Measurements from ENCODE around the gene MARCKSL1. TPM values are rescaled to one million over a fixed set of nuclear protein-coding genes. Genes with fewer than 3 reads are reported as not detected.

The MARCKSL1 gene
- total RNA-seq, 1 experiment from 2014 or later: 91.5 TPM

- Histone ChIP-seq H3K27ac (no peak overlapping the region), H3K79me2 (ENCODE audit: low read depth) (no peaks in the 10 kb centered on the region), H3K9me3 (ENCODE audit: insufficient read depth, low read depth) (no peaks in the 10 kb centered on the region), H3K36me3 (ENCODE audit: low read depth) (peaks cover 27% of the 10 kb centered on the region; the same call in 1 of the 2 replicates), H3K4me1 (replicated peaks; ENCODE audit: insufficient read depth) (no peaks in the 10 kb centered on the region), H3K9me2 (ENCODE audit: insufficient read depth) (no peaks in the 10 kb centered on the region), H4K20me1 (ENCODE audit: insufficient read depth) (peaks cover 5% of the 10 kb centered on the region; the same call in 1 of the 2 replicates), H2AFZ (no peak overlapping the region), H3K4me2 (no peak overlapping the region), H3F3A (ENCODE audit: insufficient read depth, low read depth) (peaks cover 19% of the 10 kb centered on the region), H3K27me3 (ENCODE audit: insufficient read depth, low read depth) (no peaks in the 10 kb centered on the region), H3K4me3 (no peak overlapping the region)
- no peak for TF ChIP-seq CTCF (conservative IDR thresholded peaks at IDR 0.05)
- TF ChIP-seq EZH2 (IDR thresholded peaks at IDR 0.05; ENCODE audit: low read depth): no peak
- BruUV-seq (replicated peaks): no TSS peak
- POLR2A ChIA-PET (ENCODE audit: unreplicated experiment): no interaction called here
- intact Hi-C loops (cut with micrococcal nuclease; ENCODE audit: unreplicated experiment): no loop called here
- no peak for DNase-seq
- CTCF ChIA-PET: interaction anchor here (0.5 kb wide), 1 partner anchor 22 kb away, joined by 3 read pairs; no protein-coding TSS in a partner anchor
These were observed 32.0 kb upstream of the MARCKSL1 start for GRCh38 chr1:32367912-32368635.

- no peak overlapping the region for H2AFZ ChIP-seq
- peaks cover 18% of the 10 kb centered on the region; the same call in 1 of the 2 replicates for H3K36me3 ChIP-seq (ENCODE audit: low read depth)
- no peak overlapping the region for H3K27ac ChIP-seq
- no peaks in the 10 kb centered on the region for H3K9me3 ChIP-seq (ENCODE audit: insufficient read depth, low read depth)
- no peaks in the 10 kb centered on the region for H3K27me3 ChIP-seq (ENCODE audit: insufficient read depth, low read depth)
- H3K4me3 ChIP-seq: no peak overlapping the region
- ChIA-PET POLR2A (ENCODE audit: unreplicated experiment) (interaction anchor here (0.8 kb wide), 1 partner anchor 168 kb away, joined by 5 read pairs; no protein-coding TSS in a partner anchor), CTCF (no interaction called here)
- TF ChIP-seq EZH2 (IDR thresholded peaks at IDR 0.05; ENCODE audit: low read depth) (no peak), CTCF (conservative IDR thresholded peaks at IDR 0.05) (no peak)
- BruUV-seq (replicated peaks): no TSS peak
- no peak overlapping the region for H3K4me2 ChIP-seq
- peaks cover 21% of the 10 kb centered on the region; the same call in 1 of the 2 replicates for H3F3A ChIP-seq (ENCODE audit: insufficient read depth, low read depth)
- no peak for DNase-seq
- intact Hi-C loops (cut with micrococcal nuclease; ENCODE audit: unreplicated experiment): no loop called here
- no peaks in the 10 kb centered on the region for H3K4me1 ChIP-seq (replicated peaks; ENCODE audit: insufficient read depth)
- H4K20me1 ChIP-seq (ENCODE audit: insufficient read depth): no peaks in the 10 kb centered on the region; the same call in 1 of the 2 replicates
- H3K9me2 ChIP-seq (ENCODE audit: insufficient read depth): no peaks in the 10 kb centered on the region
- no peaks in the 10 kb centered on the region for H3K79me2 ChIP-seq (ENCODE audit: low read depth)
These were observed 29.4 kb upstream of the MARCKSL1 start for GRCh38 chr1:32365445-32365844.

GRCh38 chr1:32364836-32365235 lies 28.8 kb upstream of the MARCKSL1 start:
- intact Hi-C loops (cut with micrococcal nuclease; ENCODE audit: unreplicated experiment): no loop called here
- CTCF ChIA-PET: no interaction called here
- no peak for DNase-seq

More at GRCh38 chr1:32364836-32365235, 28.8 kb upstream of the MARCKSL1 start:
- TF ChIP-seq EZH2 (IDR thresholded peaks at IDR 0.05; ENCODE audit: low read depth): no peak
- TF ChIP-seq CTCF (conservative IDR thresholded peaks at IDR 0.05): no peak
- Histone ChIP-seq H3K4me2 (no peak overlapping the region), H3K9me3 (ENCODE audit: insufficient read depth, low read depth) (no peaks in the 10 kb centered on the region), H3K27ac (no peak overlapping the region), H3K4me3 (no peak overlapping the region), H4K20me1 (ENCODE audit: insufficient read depth) (no peaks in the 10 kb centered on the region; the same call in 1 of the 2 replicates), H3K79me2 (ENCODE audit: low read depth) (no peaks in the 10 kb centered on the region), H3F3A (ENCODE audit: insufficient read depth, low read depth) (peaks cover 25% of the 10 kb centered on the region; the same call in 1 of the 2 replicates), H3K27me3 (ENCODE audit: insufficient read depth, low read depth) (no peaks in the 10 kb centered on the region), H3K36me3 (ENCODE audit: low read depth) (peaks cover 18% of the 10 kb centered on the region; the same call in 1 of the 2 replicates), H3K9me2 (ENCODE audit: insufficient read depth) (no peaks in the 10 kb centered on the region), H3K4me1 (replicated peaks; ENCODE audit: insufficient read depth) (no peaks in the 10 kb centered on the region), H2AFZ (no peak overlapping the region)
- BruUV-seq (replicated peaks): no TSS peak
- POLR2A ChIA-PET (ENCODE audit: unreplicated experiment): interaction anchor here (0.8 kb wide), 1 partner anchor 167 kb away, joined by 5 read pairs; no protein-coding TSS in a partner anchor

All from PC-9 (cell line).